ENCODE results near the gene PCDHB15.

Gene PCDHB15

GRCh38 chr5:141260458-141261237 lies 15.5 kb downstream of the PCDHB15 start:
- no peak for TF ChIP-seq CTCF (IDR thresholded peaks at IDR 0.05; ENCODE audit: insufficient read depth, low read length, poor library complexity, severe bottlenecking)
- no peak for DNase-seq (ENCODE audit: extremely low read depth, insufficient read length)
- H3K36me3 ChIP-seq (ENCODE audit: control insufficient read depth, insufficient read depth, low read length), result no peaks in the 10 kb centered on the region
- H3K27me3 ChIP-seq (replicated peaks; ENCODE audit: control insufficient read depth, insufficient read depth, low read length), result no peaks in the 10 kb centered on the region
- H3K4me3 ChIP-seq (replicated peaks; ENCODE audit: low read depth, low read length), result no peak overlapping the region

GRCh38 chr5:141261238-141261546 lies 16.0 kb downstream of the PCDHB15 start:
- TF ChIP-seq CTCF (IDR thresholded peaks at IDR 0.05; ENCODE audit: insufficient read depth, low read length, poor library complexity, severe bottlenecking), result no peak
- H3K4me3 ChIP-seq (replicated peaks; ENCODE audit: low read depth, low read length), result no peak overlapping the region
- H3K27me3 ChIP-seq (replicated peaks; ENCODE audit: control insufficient read depth, insufficient read depth, low read length), result no peaks in the 10 kb centered on the region
- H3K36me3 ChIP-seq (ENCODE audit: control insufficient read depth, insufficient read depth, low read length), result no peaks in the 10 kb centered on the region
- no peak for DNase-seq (ENCODE audit: extremely low read depth, insufficient read length)

GRCh38 chr5:141269195-141269594 lies 24.0 kb downstream of the PCDHB15 start:
- TF ChIP-seq CTCF (IDR thresholded peaks at IDR 0.05; ENCODE audit: insufficient read depth, low read length, poor library complexity, severe bottlenecking), result no peak
- DNase-seq (ENCODE audit: extremely low read depth, insufficient read length), result no peak
- no peak overlapping the region for H3K4me3 ChIP-seq (replicated peaks; ENCODE audit: low read depth, low read length)
- H3K27me3 ChIP-seq (replicated peaks; ENCODE audit: control insufficient read depth, insufficient read depth, low read length), result no peaks in the 10 kb centered on the region
- H3K36me3 ChIP-seq (ENCODE audit: control insufficient read depth, insufficient read depth, low read length), result no peaks in the 10 kb centered on the region

GRCh38 chr5:141272906-141273305 lies 27.7 kb downstream of the PCDHB15 start:
- no peaks in the 10 kb centered on the region for H3K36me3 ChIP-seq (ENCODE audit: control insufficient read depth, insufficient read depth, low read length)
- H3K4me3 ChIP-seq (replicated peaks; ENCODE audit: low read depth, low read length), result no peak overlapping the region
- DNase-seq (ENCODE audit: extremely low read depth, insufficient read length), result no peak
- TF ChIP-seq CTCF (IDR thresholded peaks at IDR 0.05; ENCODE audit: insufficient read depth, low read length, poor library complexity, severe bottlenecking), result no peak
- H3K27me3 ChIP-seq (replicated peaks; ENCODE audit: control insufficient read depth, insufficient read depth, low read length), result no peaks in the 10 kb centered on the region

GRCh38 chr5:141298376-141298775 lies 53.2 kb downstream of the PCDHB15 start:
- H3K36me3 ChIP-seq (ENCODE audit: control insufficient read depth, insufficient read depth, low read length), result no peaks in the 10 kb centered on the region
- no peak overlapping the region for H3K4me3 ChIP-seq (replicated peaks; ENCODE audit: low read depth, low read length)
- no peak for TF ChIP-seq CTCF (IDR thresholded peaks at IDR 0.05; ENCODE audit: insufficient read depth, low read length, poor library complexity, severe bottlenecking)
- DNase-seq (ENCODE audit: extremely low read depth, insufficient read length), result no peak
- H3K27me3 ChIP-seq (replicated peaks; ENCODE audit: control insufficient read depth, insufficient read depth, low read length), result no peaks in the 10 kb centered on the region
